Amniotic epithelial cell (primary cell): ENCODE data around the gene ANKRA2.
A peak's percentile ranks its signal among the peaks of the same experiment; 100 is the strongest.
"Not testable (repeated sequence)": the region's sequence is repeated elsewhere in the genome, so short reads cannot be mapped to it uniquely, and the experiment has no call there.

ENCODE experiments used
- DNase-seq: peaks from one replicate; pipeline ENCODE4 v3.0.0-alpha.2; 2010; ENCODE audit warnings: low read depth

Gene ANKRA2

DNA sequence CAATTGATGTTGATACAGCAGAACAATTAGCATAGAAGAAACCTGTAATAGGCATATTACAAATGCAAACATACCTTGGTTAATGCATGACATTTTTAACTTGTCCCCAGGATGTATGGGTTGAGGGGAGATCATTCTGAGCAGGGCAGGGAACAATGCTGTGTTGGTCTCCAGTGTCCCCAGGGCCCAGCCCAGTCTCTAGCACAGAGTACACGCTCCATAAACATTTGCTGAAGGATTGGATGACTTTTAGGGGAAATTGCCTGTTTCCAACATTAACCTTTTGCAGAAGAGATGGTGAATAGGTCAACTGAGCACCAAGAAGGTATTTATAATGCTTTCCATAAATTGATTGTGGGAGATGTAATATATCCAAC is 20.0 kb downstream of the ANKRA2 start:
- DNase-seq, result no peak

DNA sequence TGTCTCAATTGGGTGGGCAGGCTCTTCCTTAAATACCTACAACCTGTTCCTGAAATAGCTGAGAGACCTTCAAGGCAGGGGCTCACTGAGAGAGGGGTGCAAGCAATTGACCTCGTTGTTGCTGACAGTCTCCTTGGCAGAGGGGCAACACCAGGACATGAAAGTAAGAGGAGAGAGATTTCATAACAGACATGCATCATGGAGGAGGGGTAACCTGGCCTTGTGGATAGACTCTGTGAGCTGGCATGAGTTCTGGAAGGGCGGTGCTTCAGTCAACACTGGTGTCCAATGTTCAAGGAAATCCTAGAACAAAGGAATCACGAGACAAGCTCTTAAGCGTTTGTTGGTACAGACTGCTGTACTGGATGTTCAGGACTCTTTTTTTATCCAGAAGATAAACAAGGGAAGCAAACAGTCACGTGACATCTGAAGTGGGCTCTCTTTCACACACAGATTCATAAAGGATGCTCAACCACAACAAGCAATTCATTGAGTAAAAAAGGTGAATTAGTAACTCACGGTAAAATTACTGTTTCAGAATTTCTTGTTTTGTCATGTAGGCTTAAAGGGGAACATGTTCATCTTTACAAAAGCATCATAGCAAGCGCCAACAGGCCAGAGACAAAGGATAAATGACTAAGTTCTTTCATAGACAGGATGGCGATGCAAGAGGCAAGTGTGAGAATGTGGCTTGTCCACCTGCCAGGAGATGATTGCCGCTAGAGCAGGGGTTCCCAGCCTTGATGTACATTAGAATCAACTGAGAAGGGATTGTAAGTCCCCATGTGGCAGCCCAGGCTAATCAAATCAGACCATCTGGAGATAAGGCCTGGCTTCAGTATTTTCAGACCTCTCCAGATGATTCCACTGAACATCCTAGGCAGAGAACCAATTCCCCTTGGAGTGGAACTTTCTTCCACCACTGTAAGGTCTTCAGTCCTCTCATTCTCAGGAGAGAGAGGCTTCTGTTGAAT is 20.7 kb downstream of the ANKRA2 start:
- DNase-seq, result peak; percentile 27

- DNase-seq, result no peak
Measured at GRCh38 chr5:73542020-73542419, 23.4 kb downstream of the ANKRA2 start.

DNA sequence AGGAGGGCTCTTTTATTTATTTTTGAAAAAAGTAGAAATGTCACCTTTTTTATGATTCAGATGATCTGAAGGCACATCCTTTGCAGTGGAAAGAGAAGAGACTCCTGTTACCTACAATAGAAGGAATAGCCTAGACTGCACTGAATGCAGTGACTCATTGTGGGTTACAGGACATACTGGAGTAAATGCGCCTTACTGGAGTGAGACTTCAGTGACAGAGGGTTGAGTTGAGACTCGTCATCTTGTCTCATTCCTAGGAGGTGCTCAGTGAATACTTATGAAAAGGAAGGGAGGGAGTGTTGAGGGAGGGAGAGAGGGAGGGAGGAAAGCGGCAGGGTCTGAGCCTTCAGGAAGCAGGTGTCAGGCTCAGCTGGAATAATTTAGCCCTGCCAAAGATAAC is 25.2 kb downstream of the ANKRA2 start:
- DNase-seq, result peak; percentile 63

DNA sequence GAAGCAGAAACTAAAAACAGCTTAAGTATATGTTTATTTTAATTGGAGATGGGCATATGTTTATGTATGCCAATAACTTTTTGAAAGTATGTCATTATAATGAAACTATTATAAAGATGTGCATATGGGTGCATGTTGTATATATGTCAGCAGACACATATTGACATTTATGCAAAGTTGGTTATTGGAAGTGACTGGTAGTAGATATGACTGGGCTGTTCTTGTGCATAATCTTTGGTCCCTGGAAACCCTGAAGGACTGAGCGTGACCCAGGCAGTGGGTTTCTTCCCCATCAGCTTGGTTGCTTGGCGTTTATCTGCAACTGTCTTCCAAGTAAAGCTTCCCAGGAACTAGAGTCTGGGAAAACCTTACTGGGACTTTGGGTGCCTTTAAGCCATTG is 25.7 kb downstream of the ANKRA2 start:
- DNase-seq, result no peak

GRCh38 chr5:73534971-73535370 is 30.5 kb downstream of the ANKRA2 start:
- no peak for DNase-seq

DNA sequence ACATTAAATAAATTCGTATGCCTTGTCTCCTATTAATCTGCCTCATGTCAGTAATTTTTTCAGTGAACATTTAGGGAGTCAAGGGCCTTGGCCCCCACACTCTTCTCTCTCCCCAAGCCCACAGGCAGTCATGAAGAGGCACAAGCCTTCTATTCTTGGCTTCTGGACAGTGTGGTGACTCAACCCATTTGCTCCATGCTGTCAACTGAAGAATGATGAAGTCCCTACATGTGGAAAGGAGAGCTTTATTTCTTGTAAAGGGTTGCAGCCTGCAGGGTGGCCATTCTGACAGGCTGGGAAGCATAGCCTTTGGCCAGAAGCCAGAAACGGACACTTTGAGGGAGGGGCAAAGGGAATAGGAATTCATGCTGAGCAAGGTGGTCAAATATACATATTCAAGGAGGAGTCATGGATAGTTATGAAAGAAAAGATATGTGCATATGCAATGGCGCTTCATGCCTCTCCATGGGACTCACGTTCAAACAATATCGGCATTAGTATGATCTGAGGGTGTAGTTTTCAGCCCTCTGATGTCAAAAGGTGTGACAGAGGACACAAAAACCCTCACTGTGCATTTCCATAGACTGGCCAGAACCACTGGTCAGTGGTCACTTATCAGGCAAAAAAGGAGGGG is 31.3 kb downstream of the ANKRA2 start:
- peak; percentile 55 for DNase-seq

GRCh38 chr5:73532195-73532594 is 33.2 kb downstream of the ANKRA2 start:
- no peak for DNase-seq

DNA sequence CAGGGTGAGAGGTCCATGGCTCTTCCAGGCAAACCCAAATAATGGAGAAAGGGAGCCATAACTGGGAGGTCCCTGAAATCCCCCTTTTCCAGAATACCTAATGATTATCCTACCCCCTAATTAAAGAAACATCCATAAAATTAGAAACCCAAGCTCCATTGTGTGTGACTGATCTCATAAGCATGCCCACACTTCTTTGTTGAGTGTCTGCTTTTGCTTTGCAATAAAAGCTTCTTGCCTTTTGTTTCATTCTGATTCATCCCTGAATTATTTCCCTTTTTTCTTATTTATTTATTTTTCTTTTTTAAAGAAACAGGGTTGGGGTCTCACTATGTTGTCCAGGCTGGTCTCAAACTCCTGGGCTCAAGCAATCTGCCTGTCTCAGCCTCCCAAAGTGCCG is 34.1 kb downstream of the ANKRA2 start:
- no peak for DNase-seq

GRCh38 chr5:73529081-73529480 is 36.4 kb downstream of the ANKRA2 start:
- DNase-seq, result no peak

GRCh38 chr5:73528248-73528647 is 37.2 kb downstream of the ANKRA2 start:
- no peak for DNase-seq

DNA sequence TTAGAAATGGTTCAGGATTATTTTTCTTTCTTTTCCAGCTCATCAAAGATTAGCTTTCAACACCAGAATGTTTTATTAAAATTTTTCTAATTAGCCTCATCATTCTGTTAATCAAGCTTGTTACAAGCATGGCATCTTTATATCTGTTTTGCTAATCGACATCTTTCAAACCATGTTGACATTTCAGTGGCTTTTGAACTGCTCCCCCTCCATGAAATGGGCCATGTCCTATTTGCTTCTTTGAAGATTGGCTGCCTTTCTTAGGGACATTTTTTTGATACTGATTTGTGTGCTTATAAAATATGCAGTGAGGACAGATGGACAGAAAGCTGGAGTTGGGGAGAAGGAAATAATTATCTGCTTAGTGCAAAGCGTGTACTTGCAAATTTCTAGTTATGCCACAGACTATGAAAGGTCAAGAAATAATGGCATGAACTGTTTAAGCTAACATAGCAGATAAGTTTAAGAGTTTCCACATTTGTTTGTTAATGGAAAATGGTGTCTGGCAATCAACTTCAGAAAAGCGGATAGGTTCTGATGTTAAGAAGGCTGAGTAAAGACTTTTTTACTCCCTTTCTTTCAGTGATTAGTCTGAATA is 39.7 kb downstream of the ANKRA2 start:
- DNase-seq, result no peak

- DNase-seq, result no peak
Measured at GRCh38 chr5:73523861-73524260, 41.6 kb downstream of the ANKRA2 start.

- no peak for DNase-seq
Measured at GRCh38 chr5:73522989-73523388, 42.5 kb downstream of the ANKRA2 start.

DNA sequence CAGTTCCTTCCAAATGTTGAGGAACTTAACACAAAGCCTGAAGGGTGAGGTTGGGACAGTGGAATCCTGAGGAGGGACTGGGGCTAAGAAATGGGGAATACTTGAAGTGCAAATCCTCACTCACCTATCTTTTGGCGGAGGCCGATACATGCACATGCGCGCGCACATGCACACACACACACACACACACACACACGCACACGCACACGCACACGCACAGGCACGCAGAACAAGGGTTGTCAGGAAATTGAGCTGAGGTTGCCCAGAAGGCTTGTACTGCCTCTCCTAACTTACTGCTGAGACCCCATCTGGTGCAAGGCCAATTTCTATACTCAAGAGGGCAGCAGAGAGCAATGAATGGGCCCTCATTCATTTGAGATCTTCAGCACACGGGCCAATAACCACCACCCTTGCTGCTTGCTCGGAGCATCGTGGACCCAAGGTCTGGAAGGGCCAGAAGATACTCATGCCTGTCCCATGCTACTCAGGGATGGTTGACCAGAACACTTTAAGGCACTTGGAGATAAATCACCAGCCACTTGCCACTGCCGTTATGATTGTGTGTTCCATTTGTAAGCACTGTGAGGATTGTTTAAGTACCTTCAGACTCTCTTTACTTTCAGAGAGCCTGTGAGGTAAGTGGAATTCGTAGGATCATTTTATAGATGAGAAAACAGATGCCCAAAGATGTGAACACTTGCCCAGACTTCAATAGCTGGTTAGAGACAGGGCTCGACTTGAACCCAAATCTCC is 45.7 kb downstream of the ANKRA2 start:
- peak; percentile 74 for DNase-seq

DNA sequence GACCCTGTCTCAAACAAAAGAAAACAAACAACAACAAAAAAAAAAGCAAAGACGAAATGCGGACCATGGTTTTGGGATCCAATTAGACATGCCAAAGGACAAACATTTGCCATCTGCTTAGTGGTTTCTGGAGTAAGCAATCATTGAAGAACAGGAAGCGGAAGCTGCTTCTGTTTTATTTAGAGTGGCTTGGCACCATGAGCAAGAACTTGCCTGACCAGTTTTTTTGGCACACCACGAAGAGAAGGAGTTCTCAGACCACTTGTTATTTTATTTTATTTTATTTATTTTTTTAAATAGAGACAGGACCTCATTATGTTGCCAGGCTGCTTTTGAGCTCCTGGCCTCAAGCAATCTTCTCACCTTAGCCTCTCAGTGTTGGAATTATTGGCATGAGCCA is 50.2 kb downstream of the ANKRA2 start:
- no peak for DNase-seq

- no peak for DNase-seq
Measured at GRCh38 chr5:73514418-73514817, 51.0 kb downstream of the ANKRA2 start.

DNA sequence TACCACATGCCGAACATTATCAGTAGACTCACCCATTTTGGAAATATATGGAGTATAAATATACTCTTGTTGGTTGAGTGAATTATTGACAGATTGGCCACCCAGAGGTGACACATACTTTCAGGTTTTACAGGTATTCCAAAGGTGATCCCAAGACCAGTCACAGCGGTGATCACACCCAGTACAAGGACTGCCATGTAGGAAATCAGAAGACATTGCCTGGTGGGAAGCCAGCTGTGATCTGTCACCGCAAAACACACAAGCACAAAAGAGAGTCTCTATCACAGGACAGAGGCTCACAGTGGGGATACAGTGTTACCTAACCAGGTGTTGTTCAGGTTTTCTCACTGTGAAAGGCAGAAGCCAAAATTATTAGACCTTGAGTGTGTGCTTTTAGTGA is 51.4 kb downstream of the ANKRA2 start:
- DNase-seq, result no peak

- DNase-seq, result not testable (repeated sequence)
Measured at GRCh38 chr5:73508521-73508920, 56.9 kb downstream of the ANKRA2 start.

DNA sequence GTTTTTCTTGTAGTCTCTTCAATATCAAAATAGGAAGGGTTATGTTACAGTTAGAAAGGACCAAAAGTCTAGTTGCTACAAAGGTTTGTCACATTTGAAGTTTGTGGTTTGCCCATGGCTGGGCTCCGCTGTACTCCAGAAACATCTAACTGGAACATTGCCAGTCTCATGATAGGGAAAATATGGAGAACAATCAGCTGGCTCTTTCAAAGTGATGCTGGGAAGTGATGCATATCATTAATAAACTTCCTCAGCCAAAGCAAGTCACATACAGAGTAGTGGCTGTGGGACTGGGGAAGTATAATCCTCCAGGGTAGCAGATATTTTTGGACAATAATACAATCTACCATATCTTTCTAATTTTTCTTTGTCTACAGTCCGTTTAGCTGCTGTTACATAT is 58.4 kb downstream of the ANKRA2 start:
- DNase-seq, result no peak

DNA sequence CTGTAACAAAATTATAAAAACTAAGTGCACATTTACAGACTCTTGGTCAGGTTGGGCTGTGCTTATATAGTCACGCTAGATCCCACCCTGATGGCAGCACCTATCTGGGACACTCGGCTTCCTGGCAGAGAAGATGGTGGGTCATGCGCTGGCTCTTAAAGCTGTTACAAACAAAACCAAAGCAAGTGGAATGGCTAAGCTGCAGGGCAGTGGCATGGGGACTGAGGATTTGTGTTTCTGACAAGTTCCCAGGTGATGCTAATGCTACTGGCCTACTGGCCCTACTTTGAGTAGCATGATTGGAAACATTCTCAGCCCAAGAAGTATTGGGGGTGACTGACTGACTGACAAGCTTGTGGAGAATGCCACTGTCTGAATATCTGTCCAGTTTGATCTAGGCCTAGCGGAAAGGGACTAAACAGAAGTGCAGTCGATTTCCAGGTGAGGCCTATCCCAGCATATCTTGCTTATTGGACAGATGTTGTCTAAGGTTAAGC is 58.9 kb downstream of the ANKRA2 start:
- no peak for DNase-seq
